Skin epidermis (tissue), 12 donors: ENCODE data around the gene SH3BP4.

ENCODE experiments used
- H3K27ac ChIP-seq, 21 experiments: fragments of 200-600 bp; sonication (generic) in 11 of 21; one replicate each; pipeline ENCODE4 v1.5.0; 2020; ENCODE audit warnings: mild to moderate bottlenecking in 3 of 21, inconsistent platforms in 2 of 21, moderate library complexity in 2 of 21
- H3K4me3 ChIP-seq, 7 experiments: fragments of 200-600 bp; sonication (generic) in 2 of 7; one replicate each; pipeline ENCODE4 v1.5.0; 2020; ENCODE audit warnings: inconsistent platforms in 2 of 7, mild to moderate bottlenecking in 2 of 7, moderate library complexity in 1 of 7

The SH3BP4 gene

DNA sequence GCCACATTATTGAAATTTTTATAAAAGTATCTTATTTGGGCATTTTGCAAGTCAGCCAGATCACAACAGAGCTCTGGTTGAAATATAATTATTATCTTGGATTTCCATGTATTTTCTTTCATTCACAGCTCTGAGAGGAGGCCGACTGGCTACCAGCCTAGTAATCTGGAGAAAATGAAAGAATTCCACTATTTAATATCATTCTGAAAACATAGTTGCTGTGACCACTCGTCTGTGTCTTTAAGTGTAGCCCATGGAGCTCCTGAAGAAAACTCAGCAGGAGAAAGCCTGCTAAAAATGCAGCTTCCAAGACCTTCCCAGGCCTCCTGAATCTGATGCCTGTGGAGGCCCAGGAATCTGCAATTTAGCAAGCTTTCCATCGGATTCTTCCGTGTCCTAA, 114.7 kb downstream of the SH3BP4 start:
- no peak overlapping the region for H3K4me3 ChIP-seq
- H3K27ac ChIP-seq: no peak overlapping the region

DNA sequence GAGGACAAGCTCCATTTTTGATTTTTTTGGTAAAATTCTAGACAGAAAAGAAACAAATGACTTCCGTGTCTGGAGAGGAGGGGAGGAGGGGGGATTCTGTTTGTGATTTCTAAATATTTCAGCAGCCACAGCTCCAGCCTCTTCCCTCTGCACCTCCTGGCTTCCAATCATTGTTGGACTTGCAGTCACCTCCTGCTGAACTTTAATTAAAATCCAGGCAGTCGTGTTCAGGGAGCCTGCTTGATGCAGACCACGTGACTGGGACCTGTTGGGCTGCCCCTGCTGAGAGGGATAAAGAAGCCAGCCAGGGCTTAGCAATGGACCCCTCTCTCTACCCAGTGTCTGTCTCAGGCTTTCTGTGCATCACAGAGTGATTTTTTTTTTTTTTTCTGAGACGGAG, 115.1 kb downstream of the SH3BP4 start:
- no peak overlapping the region for H3K4me3 ChIP-seq

DNA sequence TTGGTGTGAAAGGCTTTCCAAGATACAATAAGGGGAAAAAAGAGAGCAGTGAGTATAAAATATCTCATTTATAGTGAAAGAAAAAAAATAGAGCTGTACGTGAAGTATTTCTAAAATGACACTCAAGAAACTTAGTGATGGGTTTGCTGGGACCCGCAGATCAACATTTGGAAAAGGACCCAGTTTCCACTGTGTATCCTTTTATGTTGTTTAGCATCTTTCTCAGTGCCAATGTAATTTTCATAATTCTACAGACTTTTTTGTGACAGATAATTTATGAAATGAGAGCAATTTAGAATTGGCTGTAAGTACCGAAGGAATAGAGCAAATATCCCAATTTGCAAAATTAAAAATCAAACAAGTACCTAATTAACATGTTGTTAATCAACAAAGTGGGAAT, 116.9 kb downstream of the SH3BP4 start:
- Histone ChIP-seq H3K27ac (no peak overlapping the region), H3K4me3 (no peak overlapping the region)

More for the DNA sequence above, 115.1 kb downstream of the SH3BP4 start:
- H3K27ac ChIP-seq: no peak overlapping the region

DNA sequence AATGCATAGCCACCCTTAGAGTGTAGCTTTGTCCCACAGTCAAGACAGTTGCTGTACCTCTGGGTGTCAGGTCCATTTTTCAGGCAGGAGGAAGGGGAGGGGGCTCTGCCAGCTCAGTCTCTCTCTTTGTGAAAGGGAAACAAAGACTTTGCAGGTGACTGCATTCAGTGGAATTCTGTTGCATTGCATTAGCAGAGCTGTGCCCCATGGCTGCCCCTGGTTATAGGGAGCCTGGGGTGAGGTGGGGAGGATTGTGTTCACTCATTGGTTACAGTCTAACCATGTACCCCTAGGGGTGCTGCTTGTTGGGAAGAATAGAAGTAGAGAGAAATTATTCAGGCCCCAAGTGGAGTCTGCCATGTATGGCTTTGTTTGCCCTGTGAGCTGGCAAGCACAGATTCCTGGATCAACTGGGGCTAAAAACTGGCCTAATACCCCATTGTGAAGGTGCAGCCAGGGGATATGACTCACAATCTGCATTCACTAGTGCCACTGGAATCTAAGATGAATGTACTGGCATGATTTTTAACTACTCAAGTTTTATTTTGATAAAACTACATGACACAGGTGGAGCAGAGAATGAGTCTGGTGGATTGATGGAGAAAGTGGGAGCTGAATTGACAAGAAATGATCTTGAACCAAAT, 118.4 kb downstream of the SH3BP4 start:
- H3K4me3 ChIP-seq: no peak overlapping the region
- no peak overlapping the region for H3K27ac ChIP-seq

DNA sequence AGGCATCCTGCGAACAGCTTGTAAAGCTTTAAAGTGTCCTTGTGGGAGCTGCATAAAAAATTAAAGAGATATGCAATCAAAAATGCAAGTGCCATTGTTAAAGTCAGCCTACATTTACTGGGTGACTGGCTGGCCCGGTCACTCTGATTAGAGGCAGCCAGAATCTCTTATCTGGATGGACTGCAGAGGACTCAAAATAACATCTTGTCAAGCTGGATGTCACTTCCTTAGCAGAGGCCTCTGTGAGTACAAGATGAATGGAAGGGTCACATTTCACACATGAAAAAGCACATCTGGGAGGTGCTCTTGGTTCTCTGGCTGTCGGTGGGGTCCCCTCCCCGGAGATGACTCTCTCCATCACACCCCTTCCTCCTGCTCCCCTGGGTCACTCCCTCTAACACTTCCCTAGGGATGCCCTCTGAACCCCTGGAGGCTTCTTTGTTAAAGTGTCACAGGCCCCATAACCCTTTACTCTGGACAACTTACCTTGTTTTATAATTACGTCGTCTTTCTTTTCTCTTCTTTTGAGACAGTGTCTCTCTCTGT, 122.1 kb downstream of the SH3BP4 start:
- no peak overlapping the region for H3K27ac ChIP-seq

DNA sequence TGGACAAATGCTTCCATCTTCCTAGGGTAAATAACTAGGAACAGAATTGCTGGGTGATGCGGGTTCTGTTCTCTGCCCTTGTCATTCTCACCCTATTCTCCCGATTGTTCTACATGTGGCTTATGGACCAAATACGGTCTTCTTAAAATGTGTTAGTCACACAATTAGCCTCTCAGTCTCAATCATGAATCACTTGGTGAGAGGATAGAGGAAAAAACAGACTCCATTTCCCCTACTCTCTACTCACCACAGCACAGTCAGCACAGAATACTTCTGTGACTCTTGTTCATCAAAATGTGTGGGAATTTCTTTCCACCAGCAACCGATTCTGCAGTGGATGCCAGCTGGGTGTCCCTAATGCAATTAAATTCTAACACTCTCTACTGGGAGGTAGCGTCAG, 125.2 kb downstream of the SH3BP4 start:
- H3K27ac ChIP-seq: no peak overlapping the region
- H3K4me3 ChIP-seq: no peak overlapping the region

More for the DNA sequence above, 122.1 kb downstream of the SH3BP4 start:
- no peak overlapping the region for H3K4me3 ChIP-seq

DNA sequence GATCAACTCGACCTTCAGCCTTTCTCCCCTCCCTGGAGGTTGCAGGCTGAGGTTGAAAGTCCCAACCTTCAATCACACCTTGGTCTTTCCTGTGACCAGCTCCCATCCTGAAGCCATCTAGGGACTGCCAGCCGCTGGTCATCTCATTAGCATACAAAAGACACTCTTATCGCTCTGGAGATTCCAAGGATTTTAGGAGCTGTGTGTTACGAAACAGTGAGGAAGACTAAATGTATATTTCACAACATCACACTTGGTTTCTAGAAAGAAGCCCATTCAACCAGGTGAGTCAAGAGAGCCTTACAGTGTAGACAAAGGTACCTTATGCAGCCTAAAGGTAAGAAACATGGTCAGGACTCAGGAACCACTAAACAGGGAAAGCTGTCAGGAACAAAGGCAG, 126.4 kb downstream of the SH3BP4 start:
- no peak overlapping the region for H3K4me3 ChIP-seq

DNA sequence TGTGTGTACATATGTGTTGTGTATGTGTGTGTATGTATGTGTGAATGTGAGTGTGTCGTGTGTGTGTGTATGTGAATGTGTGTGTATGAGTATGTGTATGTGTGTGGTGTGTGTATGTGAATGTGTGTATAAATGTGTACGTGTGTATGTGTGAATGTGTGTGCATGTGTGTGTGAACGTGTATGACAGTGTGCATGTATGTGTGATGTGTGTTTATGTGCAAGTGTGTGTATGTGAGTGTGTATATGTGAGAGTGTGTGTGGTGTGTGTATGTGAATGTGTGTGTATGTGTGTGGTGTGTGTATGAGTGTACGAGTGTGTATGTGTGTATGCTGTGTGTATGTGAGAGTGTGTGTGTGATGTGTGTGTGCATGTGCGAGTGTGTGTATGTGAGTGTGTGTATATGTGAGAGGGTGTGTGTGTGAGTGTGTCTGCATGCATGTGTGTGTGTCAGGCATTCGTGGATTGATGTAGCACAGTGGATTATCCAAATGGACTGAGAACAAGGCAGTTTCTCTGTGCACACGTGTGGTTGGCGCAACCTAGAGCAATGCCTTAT, 127.2 kb downstream of the SH3BP4 start:
- Histone ChIP-seq H3K27ac (no peak overlapping the region), H3K4me3 (no peak overlapping the region)

More for the DNA sequence above, 126.4 kb downstream of the SH3BP4 start:
- no peak overlapping the region for H3K27ac ChIP-seq

DNA sequence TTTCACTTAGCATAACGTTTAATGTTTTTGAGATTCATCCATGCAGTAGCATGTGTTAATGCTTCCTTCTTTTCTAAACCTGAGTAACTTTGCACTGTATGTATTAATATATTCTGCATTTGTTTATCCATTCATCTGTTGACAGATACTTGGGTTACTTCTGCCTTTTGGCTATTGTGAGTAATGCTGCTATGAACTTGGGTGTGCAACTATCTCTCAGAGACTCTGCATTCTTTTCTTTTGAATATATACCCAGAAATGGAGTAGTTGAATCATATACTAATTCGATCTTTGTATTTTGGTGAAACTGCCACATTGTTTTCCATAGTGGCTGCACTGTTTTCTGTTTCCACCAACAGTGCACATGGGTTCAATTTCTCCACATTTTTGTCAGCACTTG, 128.3 kb downstream of the SH3BP4 start:
- H3K4me3 ChIP-seq: no peak overlapping the region
- H3K27ac ChIP-seq: no peak overlapping the region

DNA sequence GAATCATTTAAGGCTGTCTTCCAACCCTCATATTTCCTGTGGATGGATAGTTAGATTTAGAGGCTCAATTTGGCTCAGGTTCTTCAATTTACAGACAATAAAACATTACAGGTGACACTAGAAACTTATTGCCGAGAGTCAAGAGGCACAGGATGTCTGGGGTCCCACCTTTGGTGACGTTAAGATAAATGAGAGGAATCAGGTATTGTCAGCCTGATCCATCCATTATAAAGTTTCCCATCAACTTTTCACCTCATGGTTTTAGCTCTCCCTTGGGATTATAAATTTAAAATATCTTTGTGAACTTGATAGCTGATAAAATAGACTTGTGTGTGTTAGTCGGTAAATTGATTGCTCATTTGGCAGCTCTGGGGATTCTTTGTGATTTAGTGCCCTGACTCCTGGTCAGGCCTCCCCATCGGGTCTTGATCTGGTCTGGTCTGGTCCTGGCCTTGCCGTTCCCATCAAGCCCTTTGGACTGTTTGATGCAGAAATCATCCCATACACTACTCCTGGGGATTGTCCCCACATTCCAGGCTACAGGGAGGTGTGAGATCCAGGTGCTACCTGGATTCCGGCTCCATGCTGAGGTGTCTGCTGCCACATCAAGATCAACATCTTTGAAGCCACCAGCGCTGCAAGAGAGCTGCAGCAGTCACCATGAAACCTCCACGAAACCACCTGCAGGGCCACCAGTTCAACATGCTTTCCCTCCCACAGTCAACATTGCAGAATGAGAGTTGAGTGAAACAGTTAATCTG, 130.9 kb downstream of the SH3BP4 start:
- Histone ChIP-seq H3K4me3 (no peak overlapping the region), H3K27ac (no peak overlapping the region)

DNA sequence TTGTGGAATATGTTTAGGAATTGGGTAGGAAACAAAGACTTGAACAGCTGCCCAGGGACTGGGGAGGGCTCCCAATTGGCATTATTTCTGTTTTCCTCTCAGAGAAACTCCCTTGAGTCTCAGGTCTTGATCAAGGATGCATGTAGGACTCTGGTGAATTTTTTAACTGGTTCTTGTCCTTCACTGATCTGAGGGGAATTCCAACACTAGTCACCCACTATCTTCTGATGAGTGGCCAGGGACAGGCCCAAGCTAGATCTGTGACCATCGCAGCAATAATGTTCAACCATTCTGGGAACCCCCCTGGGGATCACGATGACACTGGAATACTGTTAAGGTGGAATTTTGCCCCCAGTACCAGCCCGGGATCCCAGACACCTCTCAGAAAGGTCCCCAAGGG, 132.0 kb downstream of the SH3BP4 start:
- no peak overlapping the region for H3K27ac ChIP-seq

DNA sequence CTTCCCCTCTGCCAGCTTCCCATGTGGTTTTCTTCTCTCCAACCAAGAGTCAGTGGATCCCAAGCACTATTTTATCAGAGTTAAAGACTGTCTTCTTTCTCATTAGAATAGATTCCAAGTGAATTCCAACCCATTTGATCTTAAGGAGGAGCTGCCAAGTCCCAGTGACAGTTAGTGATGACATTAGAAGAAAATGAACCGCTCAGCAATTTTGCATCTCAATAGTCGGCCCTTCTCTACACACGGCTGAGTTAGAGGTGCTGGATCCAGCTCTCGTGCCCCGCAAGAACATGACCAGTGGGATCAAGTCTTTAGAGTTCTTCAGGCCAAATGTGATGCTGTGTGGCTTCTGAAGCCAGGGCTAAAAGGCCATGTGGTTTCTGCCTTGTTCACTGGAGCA, 132.6 kb downstream of the SH3BP4 start:
- Histone ChIP-seq H3K4me3 (no peak overlapping the region), H3K27ac (no peak overlapping the region)

More for the DNA sequence above, 132.0 kb downstream of the SH3BP4 start:
- no peak overlapping the region for H3K4me3 ChIP-seq

DNA sequence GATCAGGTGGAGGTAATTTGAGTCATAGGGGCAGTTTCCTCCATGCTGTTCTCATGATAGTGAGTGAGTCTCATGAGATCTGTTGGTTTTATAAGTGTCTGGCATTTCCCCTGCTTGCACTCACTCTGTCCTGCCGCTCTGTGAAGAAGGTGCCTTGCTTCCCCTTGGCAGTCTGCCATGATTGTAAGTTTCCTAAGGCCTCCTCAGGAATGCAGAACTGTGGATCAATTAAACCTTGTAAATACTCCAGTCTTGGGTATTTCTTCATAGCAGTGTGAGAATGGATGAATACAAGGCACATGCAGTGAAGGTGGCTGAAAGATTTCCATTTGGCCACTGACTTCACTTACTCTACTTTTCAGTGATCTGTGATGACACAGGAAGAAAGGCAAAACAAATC, 133.7 kb downstream of the SH3BP4 start:
- Histone ChIP-seq H3K4me3 (no peak overlapping the region), H3K27ac (no peak overlapping the region)

DNA sequence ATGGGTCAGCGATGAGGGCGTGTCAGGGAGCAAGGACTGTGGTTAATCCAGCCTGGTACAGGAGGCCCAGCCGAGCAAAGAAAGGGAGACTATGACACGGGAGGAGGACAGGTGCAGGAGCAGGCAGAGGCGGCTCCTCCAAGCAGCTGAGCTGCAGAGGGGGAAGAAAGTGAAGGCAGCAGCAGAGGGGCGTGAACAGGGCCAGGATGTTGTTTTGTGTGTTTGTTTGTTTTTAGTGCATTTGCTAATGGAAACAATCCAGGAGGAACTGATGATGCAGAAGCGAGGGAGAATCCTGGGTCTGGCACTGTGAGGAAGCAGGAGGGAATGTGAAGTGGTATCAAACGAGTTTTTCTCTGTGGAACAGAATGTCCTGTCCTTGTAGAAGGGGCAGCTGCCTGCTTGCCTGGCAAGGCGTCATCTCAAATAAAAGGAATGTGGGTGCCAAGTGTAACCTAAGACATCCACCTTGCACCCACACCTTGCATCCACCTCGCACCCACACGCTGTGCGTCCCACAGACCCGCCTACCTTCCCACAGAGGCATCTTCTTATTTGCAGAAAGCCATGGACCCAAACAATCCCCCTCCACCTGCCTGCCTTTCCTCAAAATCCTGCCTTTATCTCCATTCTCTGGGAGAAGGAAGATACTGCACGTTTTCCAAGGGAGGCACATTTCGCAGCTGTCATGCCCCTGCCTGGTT, 134.8 kb downstream of the SH3BP4 start:
- Histone ChIP-seq H3K27ac (no peak overlapping the region), H3K4me3 (no peak overlapping the region)

DNA sequence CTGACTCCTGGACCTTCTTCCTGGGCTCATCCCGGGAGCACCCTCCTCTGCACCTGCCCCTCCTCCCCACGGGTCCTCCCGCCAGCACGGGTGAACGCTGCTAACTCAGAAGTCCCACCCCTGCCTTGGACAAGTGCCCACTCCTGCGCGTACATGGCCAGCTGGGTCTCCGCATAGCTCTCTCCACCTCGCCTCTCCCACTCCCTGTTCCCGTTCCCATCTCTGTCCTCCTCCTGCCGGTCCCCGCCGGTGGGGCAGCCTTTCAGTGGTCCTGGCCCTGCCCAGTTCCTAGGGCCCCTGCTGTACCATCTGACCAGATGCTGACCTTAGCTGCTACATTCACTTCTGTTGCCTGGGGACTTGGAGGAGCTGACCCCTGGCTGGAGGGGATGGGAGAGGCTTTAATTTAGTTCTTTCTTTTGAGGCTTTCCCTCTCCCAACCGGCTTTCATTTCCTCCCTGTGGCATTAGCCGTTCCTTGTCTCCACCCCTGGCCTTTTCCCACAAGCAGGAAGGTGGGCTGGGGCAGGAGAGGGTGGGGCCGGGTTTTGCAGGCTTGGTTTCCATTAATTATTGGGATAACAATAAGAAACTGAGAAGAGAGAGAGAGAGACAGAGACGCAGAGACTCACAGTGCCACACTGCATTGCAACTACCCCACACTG, 136.1 kb downstream of the SH3BP4 start:
- Histone ChIP-seq H3K4me3 (no peak overlapping the region), H3K27ac (no peak overlapping the region)

DNA sequence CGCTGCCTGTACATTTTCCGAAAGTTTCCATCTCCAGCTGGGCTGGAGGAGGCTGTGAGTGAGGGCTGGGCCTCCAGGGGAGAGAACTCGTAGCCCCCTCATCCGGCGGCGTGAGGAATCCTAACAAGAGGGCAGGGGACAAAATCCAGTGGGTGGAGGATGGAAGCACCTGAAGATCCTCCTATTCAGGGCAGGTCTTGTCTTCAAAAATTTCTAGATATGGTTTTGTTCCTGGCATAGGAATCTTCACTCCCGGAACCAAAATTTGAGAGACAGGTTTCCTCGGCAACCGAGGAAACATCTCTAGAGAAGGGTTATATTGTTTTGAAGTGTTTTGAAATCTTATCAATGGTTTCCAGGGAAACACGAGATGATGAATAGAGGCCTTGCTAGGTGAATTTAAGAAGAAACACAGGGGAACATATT, 136.7 kb downstream of the SH3BP4 start:
- Histone ChIP-seq H3K27ac (no peak overlapping the region), H3K4me3 (no peak overlapping the region)

DNA sequence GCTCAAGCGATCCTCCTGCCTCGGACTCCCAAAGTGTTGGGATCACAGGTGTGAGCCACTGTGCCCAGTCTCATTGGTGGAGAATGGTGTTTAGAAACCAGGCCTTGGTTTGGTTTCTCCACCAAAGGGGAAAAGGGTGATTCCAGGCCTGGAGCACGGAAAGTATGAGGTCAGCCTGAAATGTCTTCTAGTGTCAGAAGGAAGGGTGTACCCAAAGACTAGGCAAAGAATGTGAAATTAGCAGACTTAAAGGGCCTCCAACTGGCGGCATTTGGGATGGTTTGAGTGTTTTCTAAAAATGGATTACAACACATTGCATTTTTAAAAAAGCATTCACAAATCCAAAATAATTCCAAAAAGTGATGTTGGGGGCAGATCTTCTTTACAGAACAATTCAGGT, 139.6 kb downstream of the SH3BP4 start:
- no peak overlapping the region for H3K27ac ChIP-seq

DNA sequence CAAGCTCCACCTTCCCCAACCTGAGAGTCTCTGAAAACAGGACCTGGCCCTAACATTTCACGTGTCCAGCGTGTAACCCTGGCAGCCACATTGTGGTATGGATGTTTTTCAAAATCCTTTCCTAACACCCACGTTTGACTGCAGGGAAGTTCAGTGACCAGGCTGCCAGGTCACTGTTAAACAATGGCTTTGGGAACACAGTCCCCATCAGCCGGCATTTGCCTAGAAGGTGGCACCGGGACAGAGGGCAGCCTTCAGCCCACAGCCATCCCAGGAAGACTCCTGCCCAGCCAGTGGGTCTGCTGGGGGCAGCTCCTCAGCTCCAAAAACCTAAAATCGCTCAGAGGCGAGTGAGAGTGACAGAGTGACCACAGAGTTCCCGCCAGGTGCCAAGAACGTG, 140.2 kb downstream of the SH3BP4 start:
- no peak overlapping the region for H3K27ac ChIP-seq
- no peak overlapping the region for H3K4me3 ChIP-seq

More for the DNA sequence above, 139.6 kb downstream of the SH3BP4 start:
- no peak overlapping the region for H3K4me3 ChIP-seq

DNA sequence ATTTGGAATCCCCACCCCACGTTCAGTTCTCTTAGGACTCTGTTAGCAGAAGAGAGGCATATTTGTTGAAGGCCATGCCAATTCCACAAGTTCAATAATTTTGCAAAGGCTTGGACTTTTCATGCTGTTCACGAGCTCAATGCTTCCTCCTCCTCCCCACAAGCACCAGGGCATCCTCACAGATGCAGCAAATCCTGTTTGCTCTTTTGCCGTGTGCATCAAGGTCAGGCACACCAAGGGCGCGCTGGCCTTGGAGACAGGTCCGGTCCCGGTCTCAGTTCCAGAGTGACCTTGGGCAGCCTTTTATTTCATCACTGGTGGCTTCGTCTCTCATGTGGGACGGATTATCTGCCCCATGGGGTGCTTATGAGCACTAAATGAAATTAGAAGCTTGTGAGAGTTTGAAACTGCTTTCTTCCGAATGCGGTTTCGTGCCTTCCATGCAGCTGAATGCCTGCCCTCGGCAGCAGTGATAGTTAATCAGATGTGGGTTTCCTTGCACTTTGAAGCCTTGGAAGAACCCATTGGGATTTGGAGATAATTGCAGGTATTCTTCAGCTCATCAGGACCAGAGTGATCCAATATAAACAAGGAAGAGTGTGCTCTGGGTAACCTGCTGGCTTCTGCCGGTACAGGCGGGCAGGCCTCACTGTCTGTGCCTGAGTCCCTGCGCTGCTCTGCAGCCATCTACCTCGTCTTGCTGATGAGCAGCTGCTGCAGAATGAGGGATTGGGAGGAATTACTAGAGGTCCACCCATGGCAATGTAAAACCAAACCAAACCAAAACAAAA, 140.8 kb downstream of the SH3BP4 start:
- Histone ChIP-seq H3K27ac (no peak overlapping the region), H3K4me3 (no peak overlapping the region)
